ENCODE results near the gene PDGFRB.
A peak's percentile ranks its signal among the peaks of the same experiment; 100 is the strongest.

The PDGFRB gene

GRCh38 chr5:150162142-150162513 lies 6.5 kb upstream of the PDGFRB start:
- no peak for DNase-seq

- peak; percentile 30 for DNase-seq
Observed at GRCh38 chr5:150161242-150162141, 5.8 kb upstream of the PDGFRB start.

GRCh38 chr5:150160448-150161081 lies 4.9 kb upstream of the PDGFRB start:
- no peak for DNase-seq

- no peak for DNase-seq
Observed at GRCh38 chr5:150159741-150160179, 4.1 kb upstream of the PDGFRB start.

- DNase-seq, result no peak
Observed at GRCh38 chr5:150159031-150159430, 3.4 kb upstream of the PDGFRB start.

GRCh38 chr5:150158170-150158949 lies 2.7 kb upstream of the PDGFRB start:
- no peak for DNase-seq

- DNase-seq, result no peak
Observed at GRCh38 chr5:150157168-150157567, 1.5 kb upstream of the PDGFRB start.

- DNase-seq, result no peak
Observed at GRCh38 chr5:150156540-150156939, 895 bp upstream of the PDGFRB start.

- DNase-seq, result no peak
Observed at GRCh38 chr5:150156027-150156368, 353 bp upstream of the PDGFRB start.

GRCh38 chr5:150154618-150155128 lies 972 bp downstream of the PDGFRB start:
- no peak for DNase-seq

- DNase-seq, result no peak
Observed at GRCh38 chr5:150153957-150154617, 1.6 kb downstream of the PDGFRB start.

GRCh38 chr5:150153483-150153882 lies 2.2 kb downstream of the PDGFRB start:
- no peak for DNase-seq

GRCh38 chr5:150152636-150153462 lies 2.8 kb downstream of the PDGFRB start:
- no peak for DNase-seq

- no peak for DNase-seq
Observed at GRCh38 chr5:150149618-150150017, 6.0 kb downstream of the PDGFRB start.

- DNase-seq, result no peak
Observed at GRCh38 chr5:150148117-150148927, 7.3 kb downstream of the PDGFRB start.

GRCh38 chr5:150147670-150148069 lies 8.0 kb downstream of the PDGFRB start:
- DNase-seq, result no peak

GRCh38 chr5:150146862-150147601 lies 8.6 kb downstream of the PDGFRB start:
- no peak for DNase-seq

GRCh38 chr5:150146235-150146634 lies 9.4 kb downstream of the PDGFRB start:
- DNase-seq, result no peak

GRCh38 chr5:150144879-150145278 lies 10.8 kb downstream of the PDGFRB start:
- no peak for DNase-seq

- no peak for DNase-seq
Observed at GRCh38 chr5:150144246-150144801, 11.3 kb downstream of the PDGFRB start.

Data from NCI-H2029 treated with DMSO at 0.1 percent for 48 hours (cell line).